ENCODE results near the gene ST6GAL1.

The ST6GAL1 gene

DNA sequence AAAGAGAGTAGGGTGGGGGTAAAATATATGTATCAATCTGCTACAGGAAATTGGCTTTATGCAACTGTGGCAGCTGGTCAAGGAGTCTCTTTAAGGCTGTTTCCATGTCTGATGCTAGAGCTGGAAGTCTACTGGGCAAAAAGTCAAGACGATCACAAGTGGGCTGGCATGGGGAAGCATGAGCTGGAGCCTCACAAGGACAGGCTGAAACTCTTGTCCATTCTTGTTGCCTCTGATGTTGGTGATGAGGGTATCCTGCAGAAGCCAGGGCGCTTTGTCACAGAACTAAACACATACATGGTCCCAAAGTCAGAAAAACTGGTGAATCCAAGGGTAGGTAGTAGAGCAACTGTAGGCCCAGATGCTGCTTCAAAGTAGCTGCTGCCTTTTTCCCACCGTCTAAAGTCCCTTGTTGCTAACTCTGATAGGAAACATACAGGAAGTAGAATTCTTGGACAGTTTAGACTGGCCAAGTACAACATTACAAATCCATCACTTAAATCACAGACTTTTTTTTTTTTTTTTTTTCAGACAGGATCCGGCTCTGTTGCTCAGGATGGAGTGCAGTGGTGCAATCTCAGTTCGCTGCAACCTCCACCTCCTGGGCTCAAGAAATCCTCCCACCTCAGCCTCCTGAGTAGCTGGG lies 154.8 kb downstream of the ST6GAL1 start:
- DNase-seq (ENCODE audit: low spot score) = no peak
- no peak for TF ChIP-seq CTCF (IDR thresholded peaks at IDR 0.05; ENCODE audit: extremely low read depth, missing control alignments)

DNA sequence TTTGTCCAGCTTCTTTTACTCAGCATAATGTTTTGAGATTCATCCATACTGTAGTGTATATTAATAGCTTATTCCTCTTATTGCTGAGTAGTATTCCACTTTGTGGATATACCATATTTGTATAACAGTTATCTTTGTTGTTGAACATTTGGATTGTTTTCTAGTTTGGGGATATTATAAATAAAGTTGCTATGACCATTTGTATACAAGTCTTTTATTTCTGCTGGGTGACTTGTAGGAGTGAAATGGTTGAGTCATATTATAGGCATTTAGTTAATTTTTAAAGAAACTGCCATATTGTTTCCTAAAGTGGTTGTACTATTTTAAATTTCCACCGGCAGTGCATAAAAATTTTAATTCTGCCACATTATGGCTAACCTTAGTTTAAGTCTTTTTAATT lies 155.6 kb downstream of the ST6GAL1 start:
- no peak for DNase-seq (ENCODE audit: low spot score)
- TF ChIP-seq CTCF (IDR thresholded peaks at IDR 0.05; ENCODE audit: extremely low read depth, missing control alignments) = no peak

DNA sequence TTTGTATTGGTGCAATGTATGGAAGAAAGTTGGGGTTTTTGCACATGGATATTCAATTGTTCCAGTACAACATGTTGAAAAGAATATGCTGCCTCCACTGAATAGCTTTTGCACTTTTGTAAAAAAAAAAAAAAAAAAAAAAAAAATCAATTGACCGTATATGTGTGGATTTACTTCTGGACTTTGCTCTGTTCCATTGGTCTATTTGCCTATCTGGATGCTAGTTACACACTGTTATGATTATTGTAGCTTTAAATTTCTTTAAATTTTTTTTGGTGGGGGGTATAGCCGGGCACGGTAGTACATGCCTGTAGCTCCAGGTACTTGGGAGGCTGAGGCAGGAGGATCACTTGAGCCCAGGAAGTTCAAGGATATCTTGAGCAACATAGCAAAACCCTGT lies 156.5 kb downstream of the ST6GAL1 start:
- TF ChIP-seq CTCF (IDR thresholded peaks at IDR 0.05; ENCODE audit: extremely low read depth, missing control alignments) = no peak
- no peak for DNase-seq (ENCODE audit: low spot score)

- DNase-seq (ENCODE audit: low spot score) = no peak
- TF ChIP-seq CTCF (IDR thresholded peaks at IDR 0.05; ENCODE audit: extremely low read depth, missing control alignments) = no peak
Observed at GRCh38 chr3:187088701-187089100, 158.4 kb downstream of the ST6GAL1 start.

GRCh38 chr3:187093320-187093719 lies 163.0 kb downstream of the ST6GAL1 start:
- TF ChIP-seq CTCF (IDR thresholded peaks at IDR 0.05; ENCODE audit: extremely low read depth, missing control alignments) = no peak
- DNase-seq (ENCODE audit: low spot score) = no peak

DNA sequence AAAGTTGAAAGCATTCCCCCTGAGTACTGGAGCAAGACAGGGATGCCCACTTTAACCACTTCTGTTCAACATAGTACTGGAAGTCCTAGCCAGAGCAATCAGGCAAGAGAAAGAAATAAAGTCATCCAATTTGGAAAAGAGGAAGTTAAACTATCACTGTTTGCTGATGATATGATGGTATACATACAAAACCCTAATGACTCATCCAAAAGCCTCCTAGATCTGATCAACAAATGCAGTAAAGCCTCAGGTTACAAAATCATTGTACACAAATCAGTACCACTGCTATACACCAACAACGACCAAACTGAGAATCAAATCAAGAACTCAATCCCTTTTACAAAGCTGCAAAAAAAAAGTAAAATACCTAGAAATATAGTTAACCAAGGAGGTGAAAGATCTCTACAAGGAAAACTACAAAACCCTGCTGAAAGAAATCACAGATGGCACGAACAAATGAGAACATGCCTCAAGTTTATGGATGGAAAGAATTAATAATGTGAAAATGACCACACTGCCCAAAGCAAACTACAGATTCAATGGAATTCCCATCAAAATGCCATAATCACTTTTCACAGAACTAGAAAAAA lies 168.7 kb downstream of the ST6GAL1 start:
- no peak for TF ChIP-seq CTCF (IDR thresholded peaks at IDR 0.05; ENCODE audit: extremely low read depth, missing control alignments)
- no peak for DNase-seq (ENCODE audit: low spot score)

DNA sequence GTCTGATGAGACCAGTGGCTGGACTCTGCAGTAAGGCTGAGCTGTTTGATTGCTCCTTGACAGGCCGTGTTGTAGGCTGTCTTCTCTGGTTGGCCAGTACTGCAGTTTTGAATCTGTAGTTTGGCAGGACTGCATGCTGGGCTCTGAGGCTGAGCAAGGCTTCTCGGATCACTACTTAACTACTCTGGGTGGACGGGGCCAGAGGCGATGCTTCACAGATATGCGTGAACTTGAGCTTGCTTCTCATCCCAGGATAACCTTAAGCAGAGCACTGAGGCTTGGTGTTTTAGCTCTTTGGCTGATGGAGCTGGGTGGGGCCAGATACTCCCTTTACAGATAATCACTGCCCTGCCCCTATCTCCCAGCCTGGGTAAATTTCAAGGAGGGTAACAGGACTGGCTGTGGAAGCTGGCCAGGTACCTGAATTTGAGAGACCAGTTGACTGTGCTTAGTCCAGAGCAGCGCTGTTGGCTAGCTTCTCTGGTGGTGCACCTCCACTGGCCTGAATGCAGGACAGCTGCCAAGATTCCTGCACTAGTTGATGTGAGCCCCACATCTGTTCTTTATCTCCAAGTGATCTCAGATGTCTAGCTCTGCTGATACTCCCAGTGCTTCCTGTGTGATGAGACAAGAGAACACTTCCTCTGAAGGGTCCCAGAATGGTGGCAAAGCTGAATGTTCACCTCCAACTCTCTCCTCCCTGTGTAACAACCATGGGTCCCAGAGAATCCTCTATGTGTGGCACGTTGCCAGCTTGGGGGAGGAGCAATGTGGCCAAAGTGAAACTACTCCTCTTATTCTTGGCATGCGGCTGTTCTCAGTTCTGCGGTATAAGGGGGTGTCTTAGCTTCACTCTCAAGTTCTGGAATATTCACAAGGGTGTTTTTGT lies 171.1 kb downstream of the ST6GAL1 start:
- no peak for TF ChIP-seq CTCF (IDR thresholded peaks at IDR 0.05; ENCODE audit: extremely low read depth, missing control alignments)
- no peak for DNase-seq (ENCODE audit: low spot score)
